GM12878 (cell line): ENCODE data around the gene DCP1A. TPM values are rescaled to one million over a fixed set of nuclear protein-coding genes. Genes with fewer than 3 reads are reported as not detected.

Experiments
- ATAC-seq: fragments of 200-7000 bp; cut with Tn5 transposase; 3 replicates; pipeline ENCODE4 v1.9.1; 2020; ENCODE audit warnings: mild to moderate bottlenecking, moderate library complexity
- BruUV-seq: library from RNA; stranded (reverse); fragments of 400-500 nt; replicated peaks from 2 replicates; lab custom pipeline; 2021; lab: Mats Ljungman, UMichigan
- CTCF ChIA-PET: fragments of 300-600 bp; sonication (Branson Sonifier 250); formaldehyde crosslinking; extraction: SDS; loops from one replicate; lab custom pipeline; 2021; ENCODE audit warnings: inconsistent platforms; lab: Yijun Ruan, JAX
- POLR2A ChIA-PET: fragments of 350-600 bp; formaldehyde crosslinking; extraction: SDS; loops from one replicate; lab custom pipeline; 2021; ENCODE audit warnings: inconsistent platforms; lab: Charles Lee
- RAD21 ChIA-PET: fragments of 300-600 bp; sonication (Branson Sonifier 250); formaldehyde crosslinking; loops from one replicate; lab custom pipeline; 2023; ENCODE audit warnings: antibody characterized with exemption; ENCODE audit not compliant: unreplicated experiment; lab: Charles Lee
- SMC1A ChIA-PET: fragments of 300-600 bp; sonication (Branson Sonifier 250); formaldehyde crosslinking; loops from one replicate; lab custom pipeline; 2023; ENCODE audit not compliant: unreplicated experiment, uncharacterized antibody; lab: Charles Lee
- DNase-seq: peaks from one replicate; pipeline ENCODE4 v3.0.0-alpha.2; 2011; ENCODE audit warnings: low read depth, low spot score
- FAIRE-seq: peaks from 3 replicates; lab custom pipeline; 2011; peaks lifted over from hg19 to GRCh38; lab: Jason Lieb, UNC
- H2AFZ ChIP-seq: 2 replicates; pipeline ENCODE4 v1.6.0; 2011; ENCODE audit warnings: low read depth, low read length, control low read depth; ENCODE audit not compliant: control insufficient read depth
- H3K27ac ChIP-seq: 2 replicates; pipeline ENCODE4 v1.5.1; 2011; ENCODE audit warnings: control low read depth; ENCODE audit not compliant: control insufficient read depth, insufficient read depth
- H3K27me3 ChIP-seq, 2 experiments: replicated peaks in 1 of 2; 2 replicates each; pipeline versions ENCODE4 v1.6.0 to v1.6.1; 2011; ENCODE audit warnings: low read length in 1 of 2; ENCODE audit not compliant: control insufficient read depth in 2 of 2, insufficient read depth in 2 of 2
- H3K36me3 ChIP-seq, 2 experiments: 2 replicates each; pipeline ENCODE4 v1.5.1; 2011; ENCODE audit warnings: low read length in 1 of 2; ENCODE audit not compliant: control insufficient read depth in 2 of 2, insufficient read depth in 2 of 2
- H3K4me1 ChIP-seq: 2 replicates; pipeline ENCODE4 v1.6.1; 2011; ENCODE audit warnings: mild to moderate bottlenecking, low read length, moderate library complexity, mixed read lengths; ENCODE audit not compliant: control insufficient read depth, insufficient read depth
- H3K4me2 ChIP-seq: 2 replicates; pipeline ENCODE4 v1.6.0; 2011; ENCODE audit warnings: control low read depth; ENCODE audit not compliant: control insufficient read depth, insufficient read depth
- H3K4me3 ChIP-seq: fragments of 200-600 bp; sonication (generic); 2 replicates; pipeline ENCODE4 v1.5.1; 2016
- H3K79me2 ChIP-seq: 2 replicates; pipeline ENCODE4 v1.6.0; 2011; ENCODE audit warnings: low read length; ENCODE audit not compliant: control insufficient read depth, insufficient read depth
- H3K9ac ChIP-seq: 2 replicates; pipeline ENCODE4 v1.8.0; 2011; ENCODE audit warnings: low read length, control low read depth, mixed read lengths; ENCODE audit not compliant: control insufficient read depth, insufficient read depth
- H3K9me3 ChIP-seq: replicated peaks from 3 replicates; pipeline ENCODE4 v1.5.1; 2011; ENCODE audit warnings: mild to moderate bottlenecking, low read length; ENCODE audit not compliant: control insufficient read depth, insufficient read depth
- H4K20me1 ChIP-seq: 2 replicates; pipeline ENCODE4 v1.6.0; 2011; ENCODE audit not compliant: control insufficient read depth, insufficient read depth
- ASH2L ChIP-seq: fragments of 300-600, 200-600 bp; sonication (generic); IDR thresholded peaks from 2 replicates; pipeline ENCODE4 v1.6.1; 2017; ENCODE audit warnings: low read depth, mild to moderate bottlenecking, borderline replicate concordance
- CBX3 ChIP-seq: fragments of 200-600 bp; sonication (generic); IDR thresholded peaks from 2 replicates; pipeline ENCODE4 v1.6.1; 2016; ENCODE audit warnings: low read depth, borderline replicate concordance
- CHD1 ChIP-seq: IDR thresholded peaks from 2 replicates; pipeline ENCODE4 v1.6.1; 2012; ENCODE audit warnings: low read depth, low read length, improper control_type of control experiment
- CREM ChIP-seq: IDR thresholded peaks from 2 replicates; pipeline ENCODE4 v1.6.1; 2014; ENCODE audit warnings: antibody characterized with exemption, low read depth
- ELK1 ChIP-seq: IDR thresholded peaks from 2 replicates; pipeline ENCODE4 v1.6.1; 2012; ENCODE audit warnings: low read depth, low read length, improper control_type of control experiment
- FOXK2 ChIP-seq: fragments of 450-650 bp; IDR thresholded peaks from 2 replicates; pipeline ENCODE4 v1.6.1; 2017; ENCODE audit warnings: mild to moderate bottlenecking, moderate library complexity
- GABPA ChIP-seq: IDR thresholded peaks from 2 replicates; pipeline ENCODE4 v1.6.1; 2014; ENCODE audit warnings: antibody characterized with exemption, low read depth, mild to moderate bottlenecking, inconsistent platforms
- JUND ChIP-seq: IDR thresholded peaks from 2 replicates; pipeline ENCODE4 v1.6.1; 2012; ENCODE audit warnings: low read depth, mild to moderate bottlenecking, low read length, improper control_type of control experiment, moderate library complexity
- KDM1A ChIP-seq: fragments of 200-600 bp; sonication (generic); IDR thresholded peaks from 2 replicates; pipeline ENCODE4 v1.6.1; 2016; ENCODE audit warnings: borderline replicate concordance
- MEF2B ChIP-seq: fragments of 450-650 bp; IDR thresholded peaks from 2 replicates; pipeline ENCODE4 v1.6.1; 2018; ENCODE audit warnings: mild to moderate bottlenecking, moderate library complexity; ENCODE audit not compliant: partially characterized antibody, poor library complexity, severe bottlenecking
- MYB ChIP-seq: fragments of 150-350 bp; IDR thresholded peaks from 2 replicates; pipeline ENCODE4 v1.6.1; 2014; ENCODE audit warnings: mild to moderate bottlenecking, low read depth, low read length, borderline replicate concordance
- NR2C2 ChIP-seq: IDR thresholded peaks from 2 replicates; pipeline ENCODE4 v1.6.1; 2011; ENCODE audit warnings: borderline replicate concordance, low read depth; ENCODE audit not compliant: control insufficient read depth, insufficient read length
- POLR2AphosphoS2 ChIP-seq: IDR thresholded peaks from 2 replicates; pipeline ENCODE4 v1.6.1; 2011; ENCODE audit warnings: low read depth, mild to moderate bottlenecking, low read length, improper control_type of control experiment, moderate library complexity
- RAD51 ChIP-seq: fragments of 450-650 bp; IDR thresholded peaks from 2 replicates; pipeline ENCODE4 v1.6.1; 2016; ENCODE audit warnings: moderate library complexity, mild to moderate bottlenecking, inconsistent platforms
- SKIL ChIP-seq: fragments of 450-650 bp; IDR thresholded peaks from 2 replicates; pipeline ENCODE4 v1.6.1; 2017; ENCODE audit warnings: mild to moderate bottlenecking, low read depth, inconsistent platforms; ENCODE audit not compliant: poor library complexity, severe bottlenecking
- SUPT20H ChIP-seq: IDR thresholded peaks from 2 replicates; pipeline ENCODE4 v1.6.1; 2011; ENCODE audit warnings: low read depth, mild to moderate bottlenecking, low read length, moderate library complexity, borderline replicate concordance; ENCODE audit not compliant: control insufficient read depth
- WGBS: methylation state at CpG from one replicate; pipeline ENCODE4 v1.1.6; 2016; ENCODE audit warnings: low lambda C conversion rate; ENCODE audit not compliant: insufficient replicate concordance, insufficient coverage; ENCODE audit errors: missing lambda C conversion rate; 5-methylcytosine and 5-hydroxymethylcytosine counted together
- in situ Hi-C: fragments of 300-500 bp; cut with MboI; formaldehyde crosslinking; loops from 9 replicates; pipeline ENCODE4 v1.14.3; 2018; ENCODE audit warnings: mixed read lengths
- intact Hi-C: fragments of 100-400 bp; cut with micrococcal nuclease; formaldehyde crosslinking; loops from one replicate; pipeline ENCODE4 v1.14.2; 2022; ENCODE audit not compliant: unreplicated experiment
- polyA plus RNA-seq, 11 experiments: library from polyadenylated mRNA; depleted of rRNA in 4 of 11; unstranded in 6 of 11; stranded (reverse) in 5 of 11; fragments of >200 nt; fragmentation: Nextera tagmentation in 4 of 11; fragmentation: Illumina TruSeq in 1 of 11; extraction: Ambion mirVana in 4 of 11; extraction: Trizol in 1 of 11; gene quantifications; 1 replicate in 1 of 11; 2 replicates in 10 of 11; pipeline versions ENCODE4 v1.2.1 to v1.2.3, GENCODE V29; 2011 to 2016; ENCODE audit warnings: inconsistent platforms in 2 of 11, missing spikeins in 2 of 11, low read depth in 1 of 11
- total RNA-seq, 4 experiments: library from RNA; depleted of rRNA in 3 of 4; stranded (reverse); fragments of >200 nt in 3 of 4; fragmentation: Illumina TruSeq in 1 of 4; extraction: Trizol in 1 of 4; gene quantifications; 2 replicates each; pipeline versions ENCODE4 v1.2.1 to v1.2.3, GENCODE V29; 2013 to 2021
- TF ChIP-seq, protein P1 (sequence below): fragments of 450-650 bp; IDR thresholded peaks from 2 replicates; pipeline ENCODE4 v1.6.1; 2017; ENCODE audit warnings: low read depth, mild to moderate bottlenecking, moderate library complexity
- TF ChIP-seq, protein P2 (sequence below): fragments of 450-650 bp; IDR thresholded peaks from 2 replicates; pipeline ENCODE4 v1.6.1; 2018; ENCODE audit warnings: borderline replicate concordance, mild to moderate bottlenecking; ENCODE audit not compliant: partially characterized antibody

Gene DCP1A
- total and polyA plus RNA-seq, 10 of the 15 experiments (the other 5 are each of a cell fraction or from before 2014, with no cell fraction given), result 12.5 to 34.6 (median 16.3) TPM

GRCh38 chr3:53295410-53295809, 51.9 kb downstream of the DCP1A start:
- RAD21 ChIA-PET, result no interaction called here
- POLR2A ChIA-PET, result interaction anchor here (0.6 kb wide), 1 partner anchor 21 kb away, joined by 3 read pairs; no protein-coding TSS in a partner anchor
- H3K4me2 ChIP-seq, result no peak overlapping the region
- CTCF ChIA-PET, result interaction anchor here (0.8 to 1.9 kb wide), 4 partner anchors 11 to 181 kb away, joined by 3 to 7 read pairs (median 3); no protein-coding TSS in a partner anchor
- H3K27me3 ChIP-seq, result no peaks in the 10 kb centered on the region
- H4K20me1 ChIP-seq, result no peaks in the 10 kb centered on the region
- H3K4me3 ChIP-seq, result no peak overlapping the region
- peaks cover 7 to 29% of the 10 kb centered on the region in 2 experiments for H3K36me3 ChIP-seq
- FAIRE-seq (no peak), DNase-seq (no peak), ATAC-seq (no peak)
- BruUV-seq, result no TSS peak
- H3K27ac ChIP-seq, result no peak overlapping the region
- H2AFZ ChIP-seq, result no peak overlapping the region
- 100% methylated on average over 1 of the region's 1 CpG for WGBS
- H3K4me1 ChIP-seq, result no peaks in the 10 kb centered on the region
- H3K9me3 ChIP-seq, result no peaks in the 10 kb centered on the region
- H3K79me2 ChIP-seq, result no peaks in the 10 kb centered on the region
- in situ Hi-C loops (no loop called here), intact Hi-C loops (loop anchor here (5.0 to 10.0 kb wide), 2 partner anchors 183 to 219 kb away; no protein-coding TSS in a partner anchor)
- SMC1A ChIA-PET, result no interaction called here
- H3K9ac ChIP-seq, result no peak overlapping the region
- TF ChIP-seq, protein P1, sequence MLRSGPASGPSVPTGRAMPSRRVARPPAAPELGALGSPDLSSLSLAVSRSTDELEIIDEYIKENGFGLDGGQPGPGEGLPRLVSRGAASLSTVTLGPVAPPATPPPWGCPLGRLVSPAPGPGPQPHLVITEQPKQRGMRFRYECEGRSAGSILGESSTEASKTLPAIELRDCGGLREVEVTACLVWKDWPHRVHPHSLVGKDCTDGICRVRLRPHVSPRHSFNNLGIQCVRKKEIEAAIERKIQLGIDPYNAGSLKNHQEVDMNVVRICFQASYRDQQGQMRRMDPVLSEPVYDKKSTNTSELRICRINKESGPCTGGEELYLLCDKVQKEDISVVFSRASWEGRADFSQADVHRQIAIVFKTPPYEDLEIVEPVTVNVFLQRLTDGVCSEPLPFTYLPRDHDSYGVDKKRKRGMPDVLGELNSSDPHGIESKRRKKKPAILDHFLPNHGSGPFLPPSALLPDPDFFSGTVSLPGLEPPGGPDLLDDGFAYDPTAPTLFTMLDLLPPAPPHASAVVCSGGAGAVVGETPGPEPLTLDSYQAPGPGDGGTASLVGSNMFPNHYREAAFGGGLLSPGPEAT, result no peak
- TF ChIP-seq ELK1, result no peak
- no peak for TF ChIP-seq RAD51
- no peak for TF ChIP-seq JUND
- no peak for TF ChIP-seq NR2C2
- TF ChIP-seq SKIL, result no peak
- no peak for TF ChIP-seq CREM
- no peak for TF ChIP-seq CBX3
- TF ChIP-seq CHD1, result no peak
- no peak for TF ChIP-seq ASH2L
- no peak for TF ChIP-seq KDM1A
- no peak for TF ChIP-seq SUPT20H
- TF ChIP-seq MEF2B, result no peak
- TF ChIP-seq, protein P2, sequence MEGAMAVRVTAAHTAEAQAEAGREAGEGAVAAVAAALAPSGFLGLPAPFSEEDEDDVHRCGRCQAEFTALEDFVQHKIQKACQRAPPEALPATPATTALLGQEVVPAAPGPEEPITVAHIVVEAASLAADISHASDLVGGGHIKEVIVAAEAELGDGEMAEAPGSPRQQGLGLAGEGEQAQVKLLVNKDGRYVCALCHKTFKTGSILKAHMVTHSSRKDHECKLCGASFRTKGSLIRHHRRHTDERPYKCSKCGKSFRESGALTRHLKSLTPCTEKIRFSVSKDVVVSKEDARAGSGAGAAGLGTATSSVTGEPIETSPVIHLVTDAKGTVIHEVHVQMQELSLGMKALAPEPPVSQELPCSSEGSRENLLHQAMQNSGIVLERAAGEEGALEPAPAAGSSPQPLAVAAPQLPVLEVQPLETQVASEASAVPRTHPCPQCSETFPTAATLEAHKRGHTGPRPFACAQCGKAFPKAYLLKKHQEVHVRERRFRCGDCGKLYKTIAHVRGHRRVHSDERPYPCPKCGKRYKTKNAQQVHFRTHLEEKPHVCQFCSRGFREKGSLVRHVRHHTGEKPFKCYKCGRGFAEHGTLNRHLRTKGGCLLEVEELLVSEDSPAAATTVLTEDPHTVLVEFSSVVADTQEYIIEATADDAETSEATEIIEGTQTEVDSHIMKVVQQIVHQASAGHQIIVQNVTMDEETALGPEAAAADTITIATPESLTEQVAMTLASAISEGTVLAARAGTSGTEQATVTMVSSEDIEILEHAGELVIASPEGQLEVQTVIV, result no peak
- TF ChIP-seq POLR2AphosphoS2, result no peak
- no peak for TF ChIP-seq FOXK2
- no peak for TF ChIP-seq MYB
- no peak for TF ChIP-seq GABPA
